Thoracic aorta (tissue), 2 donors: ENCODE data around the gene BABAM2. TPM values are rescaled to one million over a fixed set of nuclear protein-coding genes. Genes with fewer than 3 reads are reported as not detected.

Experiments used
- ATAC-seq: fragments of 150-250 bp; one replicate; pipeline ENCODE4 v1.8.0; 2017; ENCODE audit warnings: low read depth; ENCODE audit not compliant: insufficient number of reproducible peaks, low FRiP score
- DNase-seq: peaks from one replicate; pipeline ENCODE4 v3.0.0-alpha.2; 2020; ENCODE audit warnings: low spot score
- H3K27ac ChIP-seq, 2 donors: fragments of 200-600 bp; sonication (generic); 1 replicate in 1 of 2; 2 replicates in 1 of 2; pipeline ENCODE4 v1.5.1; 2016; ENCODE audit warnings: mild to moderate bottlenecking in 2 of 2, moderate library complexity in 2 of 2
- H3K27me3 ChIP-seq: fragments of 200-600 bp; sonication (generic); replicated peaks from 2 replicates; pipeline ENCODE4 v1.6.0; 2016; ENCODE audit warnings: mild to moderate bottlenecking; ENCODE audit not compliant: insufficient read depth
- H3K36me3 ChIP-seq: fragments of 200-600 bp; sonication (generic); one replicate; pipeline ENCODE4 v1.5.1; 2016
- H3K4me1 ChIP-seq, 2 donors: fragments of 200-600 bp; sonication (generic); 1 replicate in 1 of 2; 2 replicates in 1 of 2; pipeline versions ENCODE4 v1.5.1 to v1.6.0; 2016; ENCODE audit warnings: low read depth in 2 of 2, mild to moderate bottlenecking in 1 of 2; ENCODE audit not compliant: control insufficient read depth in 1 of 2
- H3K4me3 ChIP-seq: fragments of 200-600 bp; sonication (generic); 2 replicates; pipeline ENCODE4 v1.5.1; 2016; ENCODE audit warnings: mild to moderate bottlenecking
- H3K9me3 ChIP-seq: fragments of 200-600 bp; sonication (generic); 2 replicates; pipeline ENCODE4 v1.5.1; 2016
- total RNA-seq, 2 donors: library from RNA; depleted of rRNA; stranded (reverse); fragments of >200 nt; gene quantifications; one replicate each; pipeline versions ENCODE4 v1.1.0 to v1.2.3, GENCODE V29; 2016
- TF ChIP-seq, protein P1 (sequence below): fragments of 200-600 bp; sonication (generic); IDR thresholded peaks from one replicate; pipeline ENCODE4 v1.5.1; 2019; ENCODE audit warnings: antibody characterized with exemption

The BABAM2 gene
- total RNA-seq, 2 donors from 2014 or later, result 24.7 to 32.8 TPM

DNA sequence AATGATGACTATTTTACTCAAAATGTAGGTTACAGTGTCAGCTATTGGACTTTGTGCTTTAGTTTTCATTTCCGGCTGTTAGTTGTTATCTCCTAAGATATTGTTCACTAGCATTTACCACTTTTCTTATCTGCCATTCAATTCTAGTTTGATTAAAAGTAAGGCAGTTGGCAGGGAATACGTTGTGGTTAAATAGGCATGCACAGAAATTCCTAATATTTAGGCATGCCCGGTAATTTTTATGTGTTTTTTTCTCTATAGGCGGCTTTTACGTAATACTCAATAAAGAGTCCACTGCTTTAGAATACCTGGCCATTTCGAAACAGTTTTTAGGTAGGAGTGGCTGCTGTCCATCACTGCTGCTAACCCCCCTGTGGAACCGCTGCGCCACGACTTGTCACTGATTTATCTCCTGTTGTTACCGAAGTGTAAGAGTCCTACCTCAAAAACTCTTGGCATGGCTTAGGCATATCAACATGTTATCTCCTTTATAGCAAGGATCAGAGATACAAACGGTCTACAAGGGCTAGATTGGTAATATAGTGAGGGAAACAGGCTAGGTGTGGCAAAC is 39.5 kb downstream of the BABAM2 start:
- no peaks in the 10 kb centered on the region for H3K9me3 ChIP-seq

DNA sequence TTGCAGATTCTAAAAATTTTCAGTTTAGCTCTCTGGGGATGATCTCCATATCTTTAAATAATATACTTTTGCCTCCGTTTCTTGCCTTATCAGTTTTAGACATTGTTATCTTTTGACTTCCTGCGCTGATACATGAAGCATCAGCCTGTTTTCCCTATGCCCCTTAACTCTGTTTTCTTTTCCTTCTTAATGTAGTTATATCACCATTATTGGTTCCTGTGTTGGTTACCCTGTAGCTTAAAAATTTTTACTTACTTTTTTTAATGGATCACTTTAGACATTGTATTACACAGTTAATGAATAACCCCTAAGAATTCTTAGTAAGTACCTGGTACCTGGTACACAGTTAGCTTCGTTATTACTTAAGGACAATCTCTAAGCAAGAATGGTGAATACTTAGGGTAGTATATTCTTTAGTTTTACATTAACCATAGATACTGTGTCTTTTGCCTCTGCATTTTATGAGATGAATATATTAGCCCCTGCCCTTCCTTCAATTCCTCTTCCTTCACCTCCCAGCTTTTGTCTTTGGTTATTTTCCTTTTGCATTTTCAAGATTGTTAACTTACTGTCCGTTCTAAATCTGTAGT is 40.9 kb downstream of the BABAM2 start:
- H3K36me3 ChIP-seq, result no peaks in the 10 kb centered on the region
- TF ChIP-seq, protein P1, sequence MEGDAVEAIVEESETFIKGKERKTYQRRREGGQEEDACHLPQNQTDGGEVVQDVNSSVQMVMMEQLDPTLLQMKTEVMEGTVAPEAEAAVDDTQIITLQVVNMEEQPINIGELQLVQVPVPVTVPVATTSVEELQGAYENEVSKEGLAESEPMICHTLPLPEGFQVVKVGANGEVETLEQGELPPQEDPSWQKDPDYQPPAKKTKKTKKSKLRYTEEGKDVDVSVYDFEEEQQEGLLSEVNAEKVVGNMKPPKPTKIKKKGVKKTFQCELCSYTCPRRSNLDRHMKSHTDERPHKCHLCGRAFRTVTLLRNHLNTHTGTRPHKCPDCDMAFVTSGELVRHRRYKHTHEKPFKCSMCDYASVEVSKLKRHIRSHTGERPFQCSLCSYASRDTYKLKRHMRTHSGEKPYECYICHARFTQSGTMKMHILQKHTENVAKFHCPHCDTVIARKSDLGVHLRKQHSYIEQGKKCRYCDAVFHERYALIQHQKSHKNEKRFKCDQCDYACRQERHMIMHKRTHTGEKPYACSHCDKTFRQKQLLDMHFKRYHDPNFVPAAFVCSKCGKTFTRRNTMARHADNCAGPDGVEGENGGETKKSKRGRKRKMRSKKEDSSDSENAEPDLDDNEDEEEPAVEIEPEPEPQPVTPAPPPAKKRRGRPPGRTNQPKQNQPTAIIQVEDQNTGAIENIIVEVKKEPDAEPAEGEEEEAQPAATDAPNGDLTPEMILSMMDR, result no peak
- DNase-seq, result no peak
- no peaks in the 10 kb centered on the region for H3K27me3 ChIP-seq
- H3K27ac ChIP-seq, result no peak overlapping the region
- ATAC-seq, result no peak
- no peaks in the 10 kb centered on the region for H3K9me3 ChIP-seq
- no peak overlapping the region for H3K4me3 ChIP-seq
- H3K4me1 ChIP-seq, result no peaks in the 10 kb centered on the region

More for the DNA sequence above, 39.5 kb downstream of the BABAM2 start:
- DNase-seq (no peak), ATAC-seq (no peak)
- TF ChIP-seq, protein P1, result no peak
- H3K4me1 ChIP-seq, result no peaks in the 10 kb centered on the region
- H3K36me3 ChIP-seq, result no peaks in the 10 kb centered on the region
- H3K4me3 ChIP-seq, result no peak overlapping the region
- H3K27me3 ChIP-seq, result no peaks in the 10 kb centered on the region
- no peak overlapping the region for H3K27ac ChIP-seq

DNA sequence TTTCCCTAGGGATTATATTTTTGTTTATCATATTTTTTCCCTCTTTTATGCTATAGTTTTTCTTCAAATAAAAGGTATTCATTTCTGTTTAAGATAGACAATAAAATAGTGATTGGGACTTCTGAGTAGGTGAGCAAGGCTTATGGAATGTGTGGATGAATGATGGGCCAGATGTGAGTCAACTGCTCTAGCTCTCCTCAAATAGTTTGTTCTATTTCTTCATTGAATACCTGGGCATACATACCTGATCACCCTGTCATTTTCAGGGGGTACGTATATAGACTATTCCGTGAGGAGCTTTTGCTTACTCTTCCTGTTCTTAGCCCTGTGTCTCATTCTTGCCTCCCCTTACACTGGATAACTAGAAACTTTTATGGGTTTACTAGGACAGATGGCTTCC is 41.9 kb downstream of the BABAM2 start:
- TF ChIP-seq, protein P1, result no peak
- ATAC-seq (no peak), DNase-seq (no peak)
- Histone ChIP-seq H3K4me1 (no peaks in the 10 kb centered on the region), H3K36me3 (no peaks in the 10 kb centered on the region), H3K9me3 (no peaks in the 10 kb centered on the region), H3K4me3 (no peak overlapping the region), H3K27me3 (no peaks in the 10 kb centered on the region), H3K27ac (no peak overlapping the region)

GRCh38 chr2:27935026-27935425 is 44.5 kb downstream of the BABAM2 start:
- ATAC-seq, result no peak
- H3K4me1 ChIP-seq, result no peaks in the 10 kb centered on the region
- no peak overlapping the region for H3K4me3 ChIP-seq
- no peak for DNase-seq
- no peaks in the 10 kb centered on the region for H3K36me3 ChIP-seq
- TF ChIP-seq, protein P1, result no peak
- H3K9me3 ChIP-seq, result no peaks in the 10 kb centered on the region
- no peaks in the 10 kb centered on the region for H3K27me3 ChIP-seq
- H3K27ac ChIP-seq, result no peak overlapping the region

DNA sequence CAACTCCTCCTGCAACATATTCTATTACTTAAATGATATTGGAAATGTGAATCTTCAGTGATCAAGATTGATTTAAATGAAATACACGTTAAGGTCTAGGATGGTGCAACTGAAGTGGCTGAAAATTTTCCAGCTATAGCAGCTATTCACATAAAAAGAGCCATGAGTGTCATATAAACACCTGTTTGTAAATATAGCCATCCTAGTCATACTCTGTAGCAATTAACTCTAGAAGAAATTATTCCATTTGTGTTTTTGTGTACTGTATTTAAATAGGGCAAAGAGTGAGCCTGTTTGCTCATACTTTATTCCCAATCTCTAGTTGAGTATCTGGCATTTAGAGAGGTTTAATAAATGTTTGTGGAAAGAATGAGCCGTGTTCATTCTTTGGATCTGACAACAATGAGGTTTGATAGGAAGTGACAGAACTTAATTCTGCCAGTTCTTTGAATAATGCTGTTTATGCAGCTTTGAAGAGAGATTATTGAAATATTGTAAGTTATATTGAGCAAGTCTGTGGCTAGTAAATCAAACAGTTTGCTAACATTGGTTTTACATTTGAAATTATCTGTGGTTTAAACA is 49.7 kb downstream of the BABAM2 start:
- H3K36me3 ChIP-seq, result no peaks in the 10 kb centered on the region
- no peaks in the 10 kb centered on the region for H3K27me3 ChIP-seq
- ATAC-seq, result no peak

More for the DNA sequence above, 49.7 kb downstream of the BABAM2 start:
- TF ChIP-seq, protein P1, result no peak
- Histone ChIP-seq H3K4me3 (no peak overlapping the region), H3K27ac (no peak overlapping the region), H3K9me3 (no peaks in the 10 kb centered on the region), H3K4me1 (no peaks in the 10 kb centered on the region)
- no peak for DNase-seq
